Measurements from ENCODE around the gene SYNDIG1.

SYNDIG1 gene

DNA sequence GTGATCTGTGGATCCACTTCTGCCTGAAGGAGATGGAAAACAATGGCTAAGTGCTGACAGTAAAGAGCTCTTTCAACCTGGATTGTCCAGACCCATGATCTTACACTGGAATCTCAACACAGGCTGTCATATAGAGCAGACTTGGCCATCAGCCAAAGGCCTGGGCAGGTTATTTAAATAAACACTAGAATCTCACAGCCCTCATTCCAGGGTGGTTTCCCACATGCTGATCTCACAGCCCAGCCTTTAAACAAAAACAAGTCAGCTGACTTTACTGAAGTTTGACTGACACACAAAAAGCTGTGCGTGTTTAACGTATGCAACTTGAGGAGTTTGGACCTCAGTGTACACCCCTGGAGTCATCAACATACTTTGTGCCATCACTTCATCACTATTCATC, 28.4 kb downstream of the SYNDIG1 start:
- no CpG with 5 or more reads among the region's 2 CpGs for WGBS (ENCODE audit: extremely low coverage, insufficient coverage, insufficient read length)
- no peaks in the 10 kb centered on the region for H3K79me2 ChIP-seq (ENCODE audit: control insufficient read depth, insufficient read depth, low read length, poor library complexity)
- no peak overlapping the region for H3K18ac ChIP-seq (ENCODE audit: low read length)

DNA sequence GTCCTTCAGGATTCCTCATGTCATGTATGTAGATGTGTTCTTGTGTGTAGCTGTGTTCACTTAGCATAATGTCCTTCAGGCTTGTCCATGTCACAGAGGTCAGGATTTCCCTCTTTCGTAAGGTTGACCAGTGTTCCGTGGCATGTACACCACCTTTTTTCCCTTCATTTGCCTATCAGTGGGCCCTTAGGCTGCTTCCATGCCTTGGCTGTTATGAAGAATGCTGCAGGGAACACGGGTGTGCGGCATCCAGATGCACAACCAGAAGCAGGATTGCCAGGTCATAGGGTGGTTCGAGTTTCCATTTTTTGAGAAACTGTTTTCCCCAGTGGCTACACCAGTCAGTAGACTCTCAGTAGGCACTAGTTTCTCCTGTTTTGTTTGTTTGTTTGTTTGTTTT, 29.2 kb downstream of the SYNDIG1 start:
- Histone ChIP-seq H4K91ac (ENCODE audit: low read depth, low read length) (no peak overlapping the region), H3K4me1 (ENCODE audit: control insufficient read depth in 1 of 2, insufficient read depth in 2 of 2, low read length in 2 of 2) (peaks cover 5 to 9% of the 10 kb centered on the region in 2 experiments), H3K4me3 (ENCODE audit: low read depth, low read length) (no peak overlapping the region), H3K4me2 (ENCODE audit: low read length) (no peak overlapping the region), H3K79me2 (ENCODE audit: control insufficient read depth, insufficient read depth, low read length, poor library complexity) (no peaks in the 10 kb centered on the region), H3K36me3 (ENCODE audit: control insufficient read depth in 1 of 2, insufficient read depth in 2 of 2, low read length in 2 of 2) (no peaks in the 10 kb centered on the region), H2BK5ac (ENCODE audit: low read depth, low read length, poor library complexity) (no peak overlapping the region), H3K79me1 (ENCODE audit: low read length) (no peaks in the 10 kb centered on the region), H3K23ac (ENCODE audit: low read length) (no peak overlapping the region), H2BK12ac (ENCODE audit: low read length) (no peak overlapping the region), H3K27me3 (ENCODE audit: insufficient read depth, low read length) (no peaks in the 10 kb centered on the region), H3K27ac (ENCODE audit: low read depth, low read length) (no peak overlapping the region), H3K4ac (ENCODE audit: low read depth, low read length) (no peak overlapping the region), H2AK5ac (ENCODE audit: low read length) (no peak overlapping the region), H4K8ac (ENCODE audit: low read depth, low read length) (no peak overlapping the region), H2BK120ac (ENCODE audit: insufficient read depth, low read length, poor library complexity) (no peak overlapping the region), H3K14ac (ENCODE audit: low read length) (no peak overlapping the region), H3K9me3 (ENCODE audit: insufficient read depth, low read depth, low read length) (no peaks in the 10 kb centered on the region), H4K12ac (ENCODE audit: low read depth, low read length) (no peak overlapping the region), H3K18ac (ENCODE audit: low read length) (no peak overlapping the region), H2AFZ (ENCODE audit: insufficient read depth, low read length, poor library complexity) (no peak overlapping the region), H3K9ac (ENCODE audit: low read length) (no peak overlapping the region)
- WGBS (ENCODE audit: extremely low coverage, insufficient coverage, insufficient read length): no CpG with 5 or more reads among the region's 5 CpGs
- no peak for DNase-seq

More for the DNA sequence above, 28.4 kb downstream of the SYNDIG1 start:
- no peak overlapping the region for H2BK120ac ChIP-seq (ENCODE audit: insufficient read depth, low read length, poor library complexity)
- H2AFZ ChIP-seq (ENCODE audit: insufficient read depth, low read length, poor library complexity): no peak overlapping the region
- no peaks in the 10 kb centered on the region for H3K79me1 ChIP-seq (ENCODE audit: low read length)
- no peak overlapping the region for H3K4me3 ChIP-seq (ENCODE audit: low read depth, low read length)
- no peak overlapping the region for H4K8ac ChIP-seq (ENCODE audit: low read depth, low read length)
- H3K27me3 ChIP-seq (ENCODE audit: insufficient read depth, low read length): no peaks in the 10 kb centered on the region
- no peak overlapping the region for H3K27ac ChIP-seq (ENCODE audit: low read depth, low read length)
- H4K91ac ChIP-seq (ENCODE audit: low read depth, low read length): no peak overlapping the region
- no peak for DNase-seq
- no peak overlapping the region for H3K4me2 ChIP-seq (ENCODE audit: low read length)
- no peak overlapping the region for H3K4ac ChIP-seq (ENCODE audit: low read depth, low read length)
- no peak overlapping the region for H3K9ac ChIP-seq (ENCODE audit: low read length)
- H2AK5ac ChIP-seq (ENCODE audit: low read length): no peak overlapping the region
- H4K12ac ChIP-seq (ENCODE audit: low read depth, low read length): no peak overlapping the region
- H3K36me3 ChIP-seq (ENCODE audit: control insufficient read depth in 1 of 2, insufficient read depth in 2 of 2, low read length in 2 of 2): no peaks in the 10 kb centered on the region
- H3K9me3 ChIP-seq (ENCODE audit: insufficient read depth, low read depth, low read length): peaks cover 2% of the 10 kb centered on the region
- peaks cover 0 to under 1% of the 10 kb centered on the region in 2 experiments for H3K4me1 ChIP-seq (ENCODE audit: control insufficient read depth in 1 of 2, insufficient read depth in 2 of 2, low read length in 2 of 2)
- no peak overlapping the region for H2BK12ac ChIP-seq (ENCODE audit: low read length)
- H3K23ac ChIP-seq (ENCODE audit: low read length): no peak overlapping the region
- no peak overlapping the region for H3K14ac ChIP-seq (ENCODE audit: low read length)
- H2BK5ac ChIP-seq (ENCODE audit: low read depth, low read length, poor library complexity): no peak overlapping the region

DNA sequence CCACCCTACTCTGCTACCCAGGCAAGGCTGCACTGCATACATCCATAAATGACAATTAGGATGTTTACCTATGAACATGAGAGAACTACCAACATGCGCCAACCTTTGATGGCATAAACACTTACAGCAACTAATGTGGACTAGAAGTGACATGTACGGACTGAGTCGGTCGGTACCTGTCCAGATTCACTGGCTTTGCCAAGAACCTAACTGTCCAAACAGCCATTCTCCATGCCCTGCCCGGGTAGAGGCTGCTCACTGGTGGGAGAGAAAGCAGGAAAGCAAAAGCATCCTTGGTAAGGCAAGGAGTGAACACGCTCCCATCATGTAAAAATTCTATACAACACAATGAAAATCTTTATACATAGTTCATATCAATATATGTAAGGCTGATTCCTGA, 30.0 kb downstream of the SYNDIG1 start:
- Histone ChIP-seq H3K9ac (ENCODE audit: low read length) (no peak overlapping the region), H2BK120ac (ENCODE audit: insufficient read depth, low read length, poor library complexity) (no peak overlapping the region), H4K12ac (ENCODE audit: low read depth, low read length) (no peak overlapping the region), H4K8ac (ENCODE audit: low read depth, low read length) (no peak overlapping the region), H2AK5ac (ENCODE audit: low read length) (no peak overlapping the region), H4K91ac (ENCODE audit: low read depth, low read length) (no peak overlapping the region), H3K79me1 (ENCODE audit: low read length) (no peaks in the 10 kb centered on the region), H3K27ac (ENCODE audit: low read depth, low read length) (no peak overlapping the region), H2BK12ac (ENCODE audit: low read length) (no peak overlapping the region), H3K4me1 (ENCODE audit: control insufficient read depth in 1 of 2, insufficient read depth in 2 of 2, low read length in 2 of 2) (peaks cover 5 to 10% of the 10 kb centered on the region in 2 experiments), H2BK5ac (ENCODE audit: low read depth, low read length, poor library complexity) (no peak overlapping the region), H3K4me3 (ENCODE audit: low read depth, low read length) (no peak overlapping the region), H3K18ac (ENCODE audit: low read length) (no peak overlapping the region), H3K9me3 (ENCODE audit: insufficient read depth, low read depth, low read length) (no peaks in the 10 kb centered on the region), H3K36me3 (ENCODE audit: control insufficient read depth in 1 of 2, insufficient read depth in 2 of 2, low read length in 2 of 2) (no peaks in the 10 kb centered on the region), H3K23ac (ENCODE audit: low read length) (no peak overlapping the region), H3K79me2 (ENCODE audit: control insufficient read depth, insufficient read depth, low read length, poor library complexity) (no peaks in the 10 kb centered on the region), H2AFZ (ENCODE audit: insufficient read depth, low read length, poor library complexity) (no peak overlapping the region), H3K4ac (ENCODE audit: low read depth, low read length) (no peak overlapping the region), H3K27me3 (ENCODE audit: insufficient read depth, low read length) (no peaks in the 10 kb centered on the region), H3K14ac (ENCODE audit: low read length) (no peak overlapping the region), H3K4me2 (ENCODE audit: low read length) (no peak overlapping the region)
- WGBS (ENCODE audit: extremely low coverage, insufficient coverage, insufficient read length): no CpG with 5 or more reads among the region's 6 CpGs
- no peak for DNase-seq

GRCh38 chr20:24501764-24502556, 32.5 kb downstream of the SYNDIG1 start:
- Histone ChIP-seq H3K9ac (ENCODE audit: low read length) (no peak overlapping the region), H3K4me3 (ENCODE audit: low read depth, low read length) (no peak overlapping the region), H3K27ac (ENCODE audit: low read depth, low read length) (no peak overlapping the region), H3K36me3 (ENCODE audit: control insufficient read depth in 1 of 2, insufficient read depth in 2 of 2, low read length in 2 of 2) (no peaks in the 10 kb centered on the region), H3K23ac (ENCODE audit: low read length) (no peak overlapping the region), H4K12ac (ENCODE audit: low read depth, low read length) (no peak overlapping the region), H3K27me3 (ENCODE audit: insufficient read depth, low read length) (no peaks in the 10 kb centered on the region), H3K4me2 (ENCODE audit: low read length) (no peak overlapping the region), H3K4me1 (ENCODE audit: control insufficient read depth in 1 of 2, insufficient read depth in 2 of 2, low read length in 2 of 2) (peaks cover 5 to 10% of the 10 kb centered on the region in 2 experiments), H2BK5ac (ENCODE audit: low read depth, low read length, poor library complexity) (no peak overlapping the region), H2BK12ac (ENCODE audit: low read length) (no peak overlapping the region), H4K91ac (ENCODE audit: low read depth, low read length) (no peak overlapping the region), H3K14ac (ENCODE audit: low read length) (no peak overlapping the region), H3K79me1 (ENCODE audit: low read length) (no peaks in the 10 kb centered on the region), H2BK120ac (ENCODE audit: insufficient read depth, low read length, poor library complexity) (no peak overlapping the region), H2AK5ac (ENCODE audit: low read length) (no peak overlapping the region), H2AFZ (ENCODE audit: insufficient read depth, low read length, poor library complexity) (no peak overlapping the region), H3K18ac (ENCODE audit: low read length) (no peak overlapping the region), H3K4ac (ENCODE audit: low read depth, low read length) (no peak overlapping the region), H4K8ac (ENCODE audit: low read depth, low read length) (no peak overlapping the region), H3K9me3 (ENCODE audit: insufficient read depth, low read depth, low read length) (no peaks in the 10 kb centered on the region), H3K79me2 (ENCODE audit: control insufficient read depth, insufficient read depth, low read length, poor library complexity) (no peaks in the 10 kb centered on the region)
- WGBS (ENCODE audit: extremely low coverage, insufficient coverage, insufficient read length): no CpG with 5 or more reads among the region's 15 CpGs
- no peak for DNase-seq
